Mucosa of rectum (tissue), 2 donors: ENCODE results near the gene PABPC1L.

Experiments
- H3K27ac ChIP-seq, 2 donors: one replicate each; pipeline ENCODE4 v1.7.0; 2013; ENCODE audit warnings: inconsistent platforms in 2 of 2, low read depth in 2 of 2, low read length in 2 of 2
- H3K27me3 ChIP-seq, 2 donors: one replicate each; pipeline ENCODE4 v1.7.0; 2013; ENCODE audit warnings: low read length in 2 of 2; ENCODE audit not compliant: control insufficient read depth in 2 of 2, insufficient read depth in 2 of 2
- H3K36me3 ChIP-seq, 2 donors: one replicate each; pipeline ENCODE4 v1.7.0; 2013; ENCODE audit warnings: low read length in 2 of 2; ENCODE audit not compliant: control insufficient read depth in 2 of 2, insufficient read depth in 2 of 2
- H3K4me1 ChIP-seq, 2 donors: one replicate each; pipeline ENCODE4 v1.7.0; 2013; ENCODE audit warnings: low read length in 2 of 2, mild to moderate bottlenecking in 1 of 2; ENCODE audit not compliant: control insufficient read depth in 2 of 2, insufficient read depth in 2 of 2
- H3K4me3 ChIP-seq, 2 donors: one replicate each; pipeline ENCODE4 v1.7.0; 2013; ENCODE audit warnings: low read length in 2 of 2
- H3K9ac ChIP-seq, 2 donors: one replicate each; pipeline ENCODE4 v1.7.0; 2013; ENCODE audit warnings: low read length in 2 of 2, low read depth in 1 of 2, mild to moderate bottlenecking in 1 of 2
- H3K9me3 ChIP-seq, 2 donors: one replicate each; pipeline ENCODE4 v1.7.0; 2013; ENCODE audit warnings: low read length in 2 of 2; ENCODE audit not compliant: control insufficient read depth in 2 of 2
- donor health status: healthy.
- donor health status: Normal muscosa, but diverticular disease.

PABPC1L gene

GRCh38 chr20:44962483-44962882 is 52.6 kb downstream of the PABPC1L start:
- no peaks in the 10 kb centered on the region for H3K36me3 ChIP-seq
- H3K9me3 ChIP-seq: no peaks in the 10 kb centered on the region
- H3K27ac ChIP-seq: no peak overlapping the region
- H3K27me3 ChIP-seq: no peaks in the 10 kb centered on the region
- no peak overlapping the region for H3K4me3 ChIP-seq
- H3K4me1 ChIP-seq: peaks cover 22% of the 10 kb centered on the region in 2 donors
- H3K9ac ChIP-seq: no peak overlapping the region

- no peaks in the 10 kb centered on the region for H3K27me3 ChIP-seq
- peaks cover 27% of the 10 kb centered on the region in 2 donors for H3K4me1 ChIP-seq
- no peak overlapping the region for H3K9ac ChIP-seq
- no peaks in the 10 kb centered on the region for H3K36me3 ChIP-seq
- H3K9me3 ChIP-seq: no peaks in the 10 kb centered on the region
- no peak overlapping the region for H3K4me3 ChIP-seq
- H3K27ac ChIP-seq: no peak overlapping the region
Measured at GRCh38 chr20:44963325-44964215, 53.7 kb downstream of the PABPC1L start.

- Histone ChIP-seq H3K4me3 (peak overlapping the region; percentile 93 to 96), H3K36me3 (no peaks in the 10 kb centered on the region), H3K27ac (peak overlapping the region; percentile 92 to 93), H3K4me1 (peaks cover 15 to 16% of the 10 kb centered on the region in 2 donors), H3K9me3 (no peaks in the 10 kb centered on the region), H3K27me3 (no peaks in the 10 kb centered on the region), H3K9ac (peak overlapping the region; percentile 96)
Measured at GRCh38 chr20:44965651-44966029, 55.8 kb downstream of the PABPC1L start.

GRCh38 chr20:44966030-44966961 is 56.4 kb downstream of the PABPC1L start, which contains the start of gene STK4:
Gene STK4, plus strand, starts transcription at chr20:44966512. Its CDS starts 57 bp downstream, at chr20:44966569.
- Histone ChIP-seq H3K27ac (peak within 1 kb of the TSS; percentile 92 to 93), H3K9me3 (no peaks in the 10 kb centered on the region), H3K4me3 (peak within 1 kb of the TSS; percentile 93 to 96), H3K9ac (peak within 1 kb of the TSS; percentile 96), H3K27me3 (no peaks in the 10 kb centered on the region), H3K36me3 (no peaks in the 10 kb centered on the region), H3K4me1 (peaks cover 12 to 15% of the 10 kb centered on the region in 2 donors)

- H3K4me1 ChIP-seq: peaks cover 12 to 15% of the 10 kb centered on the region in 2 donors
- peak overlapping the region; percentile 87 to 96 for H3K9ac ChIP-seq
- peak overlapping the region; percentile 93 to 96 for H3K4me3 ChIP-seq
- H3K27me3 ChIP-seq: no peaks in the 10 kb centered on the region
- H3K9me3 ChIP-seq: no peaks in the 10 kb centered on the region
- no peaks in the 10 kb centered on the region for H3K36me3 ChIP-seq
- H3K27ac ChIP-seq: peak overlapping the region; percentile 92 to 93
Measured at GRCh38 chr20:44967207-44967807, 57.4 kb downstream of the PABPC1L start.

- H3K4me1 ChIP-seq: peaks cover 15 to 17% of the 10 kb centered on the region in 2 donors
- H3K36me3 ChIP-seq: peaks cover 10 to 11% of the 10 kb centered on the region in 2 donors
- H3K9me3 ChIP-seq: no peaks in the 10 kb centered on the region
- H3K27ac ChIP-seq: peak overlapping the region in 1 of 2 donors; percentile 26
- no peak overlapping the region for H3K9ac ChIP-seq
- H3K27me3 ChIP-seq: no peaks in the 10 kb centered on the region
- H3K4me3 ChIP-seq: peak overlapping the region in 1 of 2 donors; percentile 96
Measured at GRCh38 chr20:44969300-44969894, 59.5 kb downstream of the PABPC1L start.

- peak overlapping the region in 1 of 2 donors; percentile 43 for H3K4me3 ChIP-seq
- H3K9me3 ChIP-seq: no peaks in the 10 kb centered on the region
- H3K36me3 ChIP-seq: peaks cover 18 to 19% of the 10 kb centered on the region in 2 donors
- H3K9ac ChIP-seq: peak overlapping the region in 1 of 2 donors; percentile 27
- H3K27me3 ChIP-seq: no peaks in the 10 kb centered on the region
- H3K27ac ChIP-seq: peak overlapping the region; percentile 48 to 53
- peaks cover 15 to 17% of the 10 kb centered on the region in 2 donors for H3K4me1 ChIP-seq
Measured at GRCh38 chr20:44970243-44970757, 60.4 kb downstream of the PABPC1L start.

- Histone ChIP-seq H3K9me3 (no peaks in the 10 kb centered on the region), H3K27me3 (no peaks in the 10 kb centered on the region), H3K9ac (no peak overlapping the region), H3K36me3 (peaks cover 25 to 27% of the 10 kb centered on the region in 2 donors), H3K27ac (no peak overlapping the region), H3K4me3 (no peak overlapping the region), H3K4me1 (peaks cover 0 to 5% of the 10 kb centered on the region in 2 donors)
Measured at GRCh38 chr20:44973053-44973452, 63.2 kb downstream of the PABPC1L start.

GRCh38 chr20:44976698-44977097 is 66.8 kb downstream of the PABPC1L start:
- Histone ChIP-seq H3K36me3 (peaks cover 28 to 40% of the 10 kb centered on the region in 2 donors), H3K4me3 (no peak overlapping the region), H3K9me3 (no peaks in the 10 kb centered on the region), H3K27ac (no peak overlapping the region), H3K4me1 (peaks cover 0 to 11% of the 10 kb centered on the region in 2 donors), H3K27me3 (no peaks in the 10 kb centered on the region), H3K9ac (no peak overlapping the region)
